ENCODE data around the gene CCDC78. TPM values are rescaled to one million over a fixed set of nuclear protein-coding genes. Genes with fewer than 3 reads are reported as not detected.
"Not testable (repeated sequence)": the region's sequence is repeated elsewhere in the genome, so short reads cannot be mapped to it uniquely, and the experiment has no call there.

CCDC78 gene
- polyA plus RNA-seq, 1 donor, result 1.4 TPM

- no peak for DNase-seq
Measured at GRCh38 chr16:692356-693108, 33.7 kb downstream of the CCDC78 start.

GRCh38 chr16:691242-691641 lies 35.0 kb downstream of the CCDC78 start:
- DNase-seq, result not testable (repeated sequence)

GRCh38 chr16:689175-689897 lies 36.9 kb downstream of the CCDC78 start:
- no peak for DNase-seq

GRCh38 chr16:687499-687898 lies 38.7 kb downstream of the CCDC78 start:
- DNase-seq, result no peak

GRCh38 chr16:686459-687260 lies 39.6 kb downstream of the CCDC78 start:
- DNase-seq, result no peak

GRCh38 chr16:685967-686366 lies 40.3 kb downstream of the CCDC78 start:
- no peak for DNase-seq

GRCh38 chr16:684961-685696 lies 41.1 kb downstream of the CCDC78 start:
- DNase-seq, result no peak

GRCh38 chr16:684071-684794 lies 42.0 kb downstream of the CCDC78 start, which contains the start of gene JMJD8:
TSS of gene JMJD8 (minus strand) at chr16:684334. CDS start at chr16:684319, 15 bp downstream.
- DNase-seq, result peak; percentile 97

- DNase-seq, result no peak
Measured at GRCh38 chr16:683396-684070, 42.7 kb downstream of the CCDC78 start.

GRCh38 chr16:682493-683395 lies 43.5 kb downstream of the CCDC78 start:
- no peak for DNase-seq

- DNase-seq, result no peak
Measured at GRCh38 chr16:681746-682427, 44.4 kb downstream of the CCDC78 start.

GRCh38 chr16:680967-681745 lies 45.1 kb downstream of the CCDC78 start:
- DNase-seq, result no peak

- DNase-seq, result no peak
Measured at GRCh38 chr16:680625-680945, 45.7 kb downstream of the CCDC78 start.

- peak; percentile 91 for DNase-seq
Measured at GRCh38 chr16:679814-680624, 46.2 kb downstream of the CCDC78 start, which contains the start of gene STUB1. TSS of gene STUB1 (plus strand) at chr16:680410. CDS start at chr16:680526, 116 bp downstream.

GRCh38 chr16:678858-679813 lies 47.1 kb downstream of the CCDC78 start:
- peak; percentile 66 for DNase-seq

- DNase-seq, result no peak
Measured at GRCh38 chr16:678209-678857, 47.9 kb downstream of the CCDC78 start.

All from hindlimb muscle (tissue), 1 donor.